K562 treated with DMSO at 1 percent for 12 hours (cell line): Measurements from ENCODE around the gene PRAMEF5. TPM values are rescaled to one million over a fixed set of nuclear protein-coding genes. Genes with fewer than 3 reads are reported as not detected.

Source experiments
- total RNA-seq: library from RNA; unstranded; fragments of 300-600 nt; gene quantifications from 2 replicates; pipeline ENCODE4 v1.2.3, GENCODE V29; 2022; ENCODE audit not compliant: insufficient read depth

The PRAMEF5 gene
- total RNA-seq, result not detected in 2 replicates

DNA sequence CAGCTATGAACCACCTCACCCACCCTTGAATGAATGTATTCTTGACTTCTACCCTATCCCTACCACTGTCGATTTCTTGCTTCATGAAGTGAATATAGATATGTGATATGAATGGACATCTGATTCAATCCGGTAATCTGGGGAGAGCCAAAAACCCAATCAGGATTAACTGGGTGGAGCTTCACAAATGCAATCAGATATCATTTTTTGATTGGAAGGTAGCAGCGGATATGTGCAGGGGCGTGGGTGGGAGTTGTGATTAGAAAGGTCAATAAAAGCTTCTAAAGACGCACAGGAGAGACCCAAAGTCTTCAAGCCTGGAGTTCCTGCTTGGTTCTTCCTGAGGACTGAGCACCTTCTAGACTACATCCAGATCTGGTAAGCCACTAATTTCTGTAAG is at the start of gene PRAMEF5:
Gene PRAMEF5, plus strand, starts transcription at position 301 of the 400 bp plus-strand sequence. CDS start 5,071 bp downstream, outside the sequence.

DNA sequence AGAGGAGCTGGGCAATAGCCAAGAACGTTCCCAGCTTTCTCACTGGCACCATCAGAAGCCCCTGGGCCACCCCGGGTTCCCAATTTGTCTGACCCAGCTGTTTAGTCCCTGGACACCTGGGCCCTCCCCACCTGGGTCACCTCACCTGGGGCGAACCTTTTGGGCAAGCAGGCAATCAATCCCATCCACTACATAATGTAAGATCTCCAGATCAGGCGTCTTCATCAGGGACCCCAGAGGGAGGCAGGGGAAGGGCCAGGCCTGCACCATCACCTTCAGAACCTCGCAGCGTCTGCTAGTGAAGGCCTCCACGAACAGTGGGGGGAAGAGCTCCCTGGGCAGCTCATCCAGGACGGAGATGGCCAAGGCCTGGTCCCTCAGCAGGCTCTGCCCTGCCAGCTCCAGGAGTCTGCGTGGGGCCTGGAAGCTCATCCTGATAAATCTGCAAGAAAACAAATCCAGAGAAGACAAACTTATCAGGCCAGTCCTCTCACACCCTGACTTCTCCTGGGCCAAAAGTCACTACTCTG is 28.3 kb upstream of the PRAMEF5 start, which contains the start of gene PRAMEF18:
Gene PRAMEF18, minus strand, starts transcription at position 480 of the 530 bp plus-strand sequence. Its CDS starts 48 bp downstream, at position 432.

DNA sequence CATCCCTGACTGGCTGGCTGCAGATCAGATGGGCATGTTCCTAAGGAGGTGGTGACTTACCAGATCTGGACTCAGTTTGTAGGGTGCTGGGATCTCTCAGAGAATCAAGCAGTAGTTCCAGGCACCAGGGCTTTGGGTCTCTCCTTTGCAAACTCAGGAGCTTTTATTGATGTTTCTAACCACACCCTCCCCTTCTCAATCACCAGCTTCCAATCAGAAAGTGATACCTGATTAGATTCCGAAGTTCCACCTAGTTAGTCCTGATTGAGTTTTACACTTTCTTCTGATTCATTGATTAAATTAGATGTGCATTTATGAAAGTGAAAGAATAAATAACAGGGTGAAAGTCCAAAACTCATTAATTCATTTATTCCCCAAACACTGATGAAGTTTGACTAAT is 31.0 kb downstream of the PRAMEF5 start, which contains the start of gene PRAMEF8:
Gene PRAMEF8, minus strand, starts transcription at position 101 of the 400 bp plus-strand sequence. CDS start 1,046 bp downstream, outside the sequence.

DNA sequence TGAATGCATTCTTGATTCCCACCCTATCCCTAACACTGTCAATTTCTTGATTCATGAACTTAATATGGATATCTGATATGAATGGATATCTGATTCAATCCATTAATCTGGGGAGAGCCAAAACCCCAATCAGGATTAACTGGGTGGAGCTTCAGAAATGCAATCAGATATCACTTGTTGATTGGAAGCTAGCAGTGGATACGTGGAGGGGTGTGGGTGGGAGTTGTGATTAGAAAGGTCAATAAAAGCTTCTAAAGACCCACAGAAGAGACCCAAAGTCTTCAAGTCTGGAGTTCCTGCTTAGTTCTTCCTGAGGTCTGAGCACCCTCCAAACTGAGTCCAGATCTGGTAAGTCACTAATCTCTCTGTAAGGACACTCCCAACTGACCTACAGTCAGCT is 49.2 kb downstream of the PRAMEF5 start, which contains the start of gene PRAMEF33:
Gene PRAMEF33, plus strand, starts transcription at position 301 of the 400 bp plus-strand sequence. CDS start 2,416 bp downstream, outside the sequence.

Other genes starting within 250 kb of the PRAMEF5 start
- not detected in 2 replicates for gene PRAMEF27, start 197.6 kb upstream of the PRAMEF5 start, total RNA-seq
- gene HNRNPCL3, start 193.4 kb upstream of the PRAMEF5 start, total RNA-seq, result not detected in 2 replicates
- gene PRAMEF25, start 183.4 kb upstream of the PRAMEF5 start, total RNA-seq, result not detected in 2 replicates
- not detected in 2 replicates for gene HNRNPCL2, start 137.3 kb upstream of the PRAMEF5 start, total RNA-seq
- gene PRAMEF26, start 98.2 kb upstream of the PRAMEF5 start, total RNA-seq, result not detected in 2 replicates
- not detected in 2 replicates for gene HNRNPCL4, start 88.6 kb upstream of the PRAMEF5 start, total RNA-seq
- gene PRAMEF9, start 82.3 kb upstream of the PRAMEF5 start, total RNA-seq, result not detected in 2 replicates
- not detected in 2 replicates for gene PRAMEF13, start 52.8 kb upstream of the PRAMEF5 start, total RNA-seq
- gene PRAMEF18, start 28.0 kb upstream of the PRAMEF5 start, total RNA-seq, result not detected in 2 replicates
- gene PRAMEF8, start 30.9 kb downstream of the PRAMEF5 start, total RNA-seq, result not detected in 2 replicates
- not detected in 2 replicates for gene PRAMEF33, start 49.3 kb downstream of the PRAMEF5 start, total RNA-seq
- not detected in 2 replicates for gene PRAMEF15, start 61.4 kb downstream of the PRAMEF5 start, total RNA-seq
- gene PRAMEF14, start 92.9 kb downstream of the PRAMEF5 start, total RNA-seq, result not detected in 2 replicates
- gene PRAMEF19, start 117.7 kb downstream of the PRAMEF5 start, total RNA-seq, result not detected in 2 replicates
- gene PRAMEF17, start 135.4 kb downstream of the PRAMEF5 start, total RNA-seq, result not detected in 2 replicates
- not detected in 2 replicates for gene PRAMEF20, start 156.3 kb downstream of the PRAMEF5 start, total RNA-seq